A673 (cell line): ENCODE results near the gene WDR27. TPM values are rescaled to one million over a fixed set of nuclear protein-coding genes. Genes with fewer than 3 reads are reported as not detected.

ENCODE experiments used
- BruUV-seq: library from RNA; stranded (reverse); fragments of 400-500 nt; replicated peaks from 2 replicates; lab custom pipeline; 2021; lab: Mats Ljungman, UMichigan
- CTCF ChIA-PET: fragments of 300-600 bp; sonication (Branson Sonifier 250); formaldehyde crosslinking; loops from one replicate; lab custom pipeline; 2022; ENCODE audit warnings: antibody characterized with exemption; lab: Charles Lee
- POLR2A ChIA-PET: fragments of 300-600 bp; sonication (Branson Sonifier 250); formaldehyde crosslinking; loops from one replicate; lab custom pipeline; 2022; ENCODE audit warnings: antibody characterized with exemption; ENCODE audit not compliant: low non-redundant PET; lab: Charles Lee
- DNase-seq: peaks from one replicate; pipeline ENCODE4 v3.0.0-alpha.2; 2015; ENCODE audit warnings: low spot score
- H3K27ac ChIP-seq: fragments of 200-600 bp; sonication (generic); 2 replicates; pipeline ENCODE4 v1.5.1; 2016; ENCODE audit warnings: mixed run types, low read depth, mild to moderate bottlenecking, mixed read lengths, antibody characterized with exemption, low read length; ENCODE audit not compliant: poor library complexity, severe bottlenecking
- H3K27me3 ChIP-seq: fragments of 200-600 bp; sonication (generic); replicated peaks from 2 replicates; pipeline ENCODE4 v1.6.1; 2017; ENCODE audit warnings: mixed run types, low read depth, mild to moderate bottlenecking, mixed read lengths, antibody characterized with exemption, low read length; ENCODE audit not compliant: insufficient read depth, poor library complexity
- H3K36me3 ChIP-seq: fragments of 200-600 bp; sonication (generic); 2 replicates; pipeline ENCODE4 v1.6.1; 2016; ENCODE audit warnings: mixed run types, mild to moderate bottlenecking, mixed read lengths, antibody characterized with exemption, low read length; ENCODE audit not compliant: insufficient read depth, poor library complexity, severe bottlenecking
- H3K4me1 ChIP-seq: fragments of 200-600 bp; sonication (generic); 2 replicates; pipeline ENCODE4 v1.6.1; 2017; ENCODE audit warnings: mixed run types, mild to moderate bottlenecking, mixed read lengths, antibody characterized with exemption, low read length; ENCODE audit not compliant: insufficient read depth, poor library complexity, severe bottlenecking
- H3K4me3 ChIP-seq: fragments of 200-600 bp; sonication (generic); 2 replicates; pipeline ENCODE4 v1.5.1; 2016; ENCODE audit warnings: low read depth, mixed run types, mild to moderate bottlenecking, mixed read lengths, low read length; ENCODE audit not compliant: poor library complexity, severe bottlenecking
- H3K9me3 ChIP-seq: fragments of 200-600 bp; sonication (generic); 2 replicates; pipeline ENCODE4 v1.6.1; 2016; ENCODE audit warnings: mixed run types, low read depth, mild to moderate bottlenecking, mixed read lengths, antibody characterized with exemption, low read length; ENCODE audit not compliant: poor library complexity, severe bottlenecking
- EZH2 ChIP-seq: fragments of 200-600 bp; sonication (generic); IDR thresholded peaks from 2 replicates; pipeline ENCODE4 v1.6.1; 2017; ENCODE audit warnings: borderline replicate concordance, low read depth, mild to moderate bottlenecking, mixed read lengths, antibody characterized with exemption, low read length; ENCODE audit not compliant: poor library complexity, severe bottlenecking
- intact Hi-C: fragments of 100-400 bp; cut with micrococcal nuclease; formaldehyde crosslinking; loops from one replicate; pipeline ENCODE4 v1.10.0; 2022; ENCODE audit not compliant: unreplicated experiment
- total RNA-seq: library from RNA; stranded (reverse); gene quantifications from 2 replicates; pipeline ENCODE4 v1.2.3, GENCODE V29; 2021
- TF ChIP-seq, protein P1 (sequence below): fragments of 300-800, 200-600 bp; sonication (generic); conservative IDR thresholded peaks from 2 replicates; pipeline ENCODE4 v1.5.1; 2017; ENCODE audit warnings: low read depth, mild to moderate bottlenecking, antibody characterized with exemption, low read length, moderate library complexity, mixed read lengths

The WDR27 gene
- total RNA-seq, 1 experiment from 2014 or later: 77.3 TPM

GRCh38 chr6:169710009-169710408, 8.2 kb upstream of the WDR27 start:
- BruUV-seq: no TSS peak
- intact Hi-C loops: no loop called here
- Histone ChIP-seq H3K27ac (no peak overlapping the region), H3K4me3 (no peak overlapping the region), H3K27me3 (no peaks in the 10 kb centered on the region), H3K4me1 (peaks cover 2% of the 10 kb centered on the region), H3K9me3 (no peaks in the 10 kb centered on the region), H3K36me3 (peaks cover 71% of the 10 kb centered on the region)
- ChIA-PET POLR2A (no interaction called here), CTCF (no interaction called here)
- DNase-seq: no peak
- no peak for TF ChIP-seq EZH2
- TF ChIP-seq, protein P1, sequence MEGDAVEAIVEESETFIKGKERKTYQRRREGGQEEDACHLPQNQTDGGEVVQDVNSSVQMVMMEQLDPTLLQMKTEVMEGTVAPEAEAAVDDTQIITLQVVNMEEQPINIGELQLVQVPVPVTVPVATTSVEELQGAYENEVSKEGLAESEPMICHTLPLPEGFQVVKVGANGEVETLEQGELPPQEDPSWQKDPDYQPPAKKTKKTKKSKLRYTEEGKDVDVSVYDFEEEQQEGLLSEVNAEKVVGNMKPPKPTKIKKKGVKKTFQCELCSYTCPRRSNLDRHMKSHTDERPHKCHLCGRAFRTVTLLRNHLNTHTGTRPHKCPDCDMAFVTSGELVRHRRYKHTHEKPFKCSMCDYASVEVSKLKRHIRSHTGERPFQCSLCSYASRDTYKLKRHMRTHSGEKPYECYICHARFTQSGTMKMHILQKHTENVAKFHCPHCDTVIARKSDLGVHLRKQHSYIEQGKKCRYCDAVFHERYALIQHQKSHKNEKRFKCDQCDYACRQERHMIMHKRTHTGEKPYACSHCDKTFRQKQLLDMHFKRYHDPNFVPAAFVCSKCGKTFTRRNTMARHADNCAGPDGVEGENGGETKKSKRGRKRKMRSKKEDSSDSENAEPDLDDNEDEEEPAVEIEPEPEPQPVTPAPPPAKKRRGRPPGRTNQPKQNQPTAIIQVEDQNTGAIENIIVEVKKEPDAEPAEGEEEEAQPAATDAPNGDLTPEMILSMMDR: no peak

GRCh38 chr6:169709293-169709692, 7.5 kb upstream of the WDR27 start:
- ChIA-PET POLR2A (no interaction called here), CTCF (no interaction called here)
- Histone ChIP-seq H3K27me3 (no peaks in the 10 kb centered on the region), H3K4me1 (peaks cover 4% of the 10 kb centered on the region), H3K27ac (no peak overlapping the region), H3K9me3 (no peaks in the 10 kb centered on the region), H3K36me3 (peaks cover 71% of the 10 kb centered on the region), H3K4me3 (no peak overlapping the region)
- DNase-seq: no peak
- intact Hi-C loops: no loop called here
- no TSS peak for BruUV-seq
- no peak for TF ChIP-seq EZH2
- TF ChIP-seq, protein P1: no peak

- DNase-seq: no peak
- Histone ChIP-seq H3K27me3 (no peaks in the 10 kb centered on the region), H3K36me3 (peaks cover 73% of the 10 kb centered on the region), H3K4me1 (peaks cover 19% of the 10 kb centered on the region), H3K4me3 (no peak overlapping the region), H3K27ac (no peak overlapping the region), H3K9me3 (no peaks in the 10 kb centered on the region)
- CTCF ChIA-PET: no interaction called here
- BruUV-seq: no TSS peak
- TF ChIP-seq, protein P1: no peak
- no peak for TF ChIP-seq EZH2
- POLR2A ChIA-PET: interaction anchor here (0.7 kb wide), 1 partner anchor 97 kb away, joined by 3 read pairs; no protein-coding TSS in a partner anchor
- intact Hi-C loops: no loop called here
These were observed 5.9 kb upstream of the WDR27 start for GRCh38 chr6:169707772-169708171.
